NK-92 (cell line): ENCODE measurements around the gene COL6A5.
"Not testable (repeated sequence)": the region's sequence is repeated elsewhere in the genome, so short reads cannot be mapped to it uniquely, and the experiment has no call there.

ENCODE experiments used
- DNase-seq: peaks from one replicate; lab custom pipeline; 2025; ENCODE audit not compliant: unreplicated experiment; lab: John Stamatoyannopoulos, UW

The COL6A5 gene

GRCh38 chr3:130442284-130442683, 96.8 kb downstream of the COL6A5 start:
- no peak for DNase-seq

DNA sequence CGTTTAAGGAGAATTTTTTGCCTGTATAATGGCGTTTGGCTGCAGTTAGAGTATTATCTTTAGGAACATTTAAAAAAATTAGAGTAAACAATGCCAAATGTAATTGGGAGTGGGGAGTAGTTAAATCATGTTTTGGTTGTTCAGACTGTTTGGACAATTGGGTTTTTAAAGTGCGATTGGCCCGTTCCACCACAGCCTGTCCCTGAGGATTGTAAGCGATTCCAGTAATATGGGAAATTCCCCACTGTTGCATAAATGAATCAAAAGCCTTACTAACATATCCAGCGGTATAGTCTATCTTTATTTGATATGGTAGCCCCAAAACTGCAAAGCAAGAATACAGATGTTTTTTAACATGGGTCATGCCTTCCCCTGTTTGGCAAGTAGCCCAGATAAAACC, 101.4 kb downstream of the COL6A5 start:
- DNase-seq: not testable (repeated sequence)

GRCh38 chr3:130448155-130448554, 102.7 kb downstream of the COL6A5 start:
- DNase-seq: not testable (repeated sequence)

DNA sequence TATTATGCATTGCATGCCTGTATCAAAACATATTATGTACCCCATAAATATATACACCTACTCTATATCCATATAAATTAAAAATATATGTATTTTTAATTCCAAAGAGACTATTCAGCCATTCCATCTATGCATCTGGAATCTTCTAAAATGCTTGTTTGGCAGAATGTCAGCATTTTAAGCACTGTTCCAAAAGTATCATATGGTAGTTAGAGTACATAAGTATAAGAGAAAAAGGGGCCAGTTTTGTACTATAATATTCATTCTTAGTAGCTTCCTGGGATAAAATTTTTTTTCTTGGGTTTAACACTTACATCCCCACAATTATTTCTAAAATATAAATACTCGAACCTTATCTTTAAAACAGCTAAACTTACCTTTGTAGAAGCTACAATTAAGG, 111.1 kb downstream of the COL6A5 start:
- no peak for DNase-seq

DNA sequence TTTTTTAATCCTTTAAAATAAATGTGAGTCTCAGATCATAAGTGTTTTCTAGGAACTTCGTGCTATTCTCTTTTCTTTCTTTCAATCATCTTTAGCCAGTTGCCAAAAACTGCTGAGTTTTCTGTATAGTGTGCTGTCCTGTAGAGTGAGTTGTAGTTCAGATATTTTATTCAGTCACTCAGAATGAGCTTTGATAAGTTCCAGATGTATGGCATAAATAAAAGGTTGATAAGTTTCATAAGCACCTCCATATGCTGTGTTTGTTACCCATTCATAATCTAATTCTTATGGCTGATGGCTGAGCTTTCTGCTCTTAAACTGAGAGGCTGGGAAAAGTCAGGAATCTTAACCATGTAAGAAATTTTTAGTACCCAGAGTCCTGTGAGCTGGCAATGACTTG, 112.2 kb downstream of the COL6A5 start:
- no peak for DNase-seq

DNA sequence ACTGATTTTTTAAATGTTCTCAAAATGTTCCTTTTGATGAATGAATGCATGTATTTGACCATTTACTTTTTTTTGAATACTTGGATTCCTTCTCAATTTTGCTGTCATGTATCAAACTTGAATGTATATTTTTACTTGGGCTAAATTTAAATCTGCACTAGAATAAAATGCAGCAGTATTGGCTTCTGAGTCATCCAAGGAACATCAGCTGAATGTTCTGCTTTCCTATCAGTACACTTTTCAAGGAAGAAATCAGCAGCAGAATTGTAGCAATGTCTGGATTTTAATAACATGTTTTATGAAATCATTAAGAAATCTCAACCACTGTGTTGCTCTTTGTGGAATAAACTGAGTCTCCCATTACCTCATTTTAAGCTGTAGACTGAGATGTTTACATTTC, 114.5 kb downstream of the COL6A5 start:
- no peak for DNase-seq

DNA sequence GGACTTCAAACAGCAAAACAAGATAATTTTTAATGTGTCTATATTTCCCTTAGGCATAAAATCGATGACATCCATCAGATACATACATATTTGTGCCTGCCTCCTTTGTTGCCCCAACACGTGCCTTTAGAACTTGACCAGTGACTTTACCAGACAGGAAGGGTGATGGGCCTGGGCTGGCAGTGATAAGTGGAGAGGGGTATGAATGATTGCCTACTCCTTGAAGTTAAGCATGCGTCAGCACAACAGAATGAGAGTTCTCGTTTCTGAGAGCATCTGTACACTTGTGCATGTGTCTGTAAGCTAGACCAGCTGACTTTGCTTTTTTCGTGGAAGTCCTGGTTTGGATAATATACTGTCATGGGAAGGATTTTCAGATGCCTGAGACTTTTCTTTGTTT, 116.6 kb downstream of the COL6A5 start:
- no peak for DNase-seq

- no peak for DNase-seq
These were observed 117.7 kb downstream of the COL6A5 start for GRCh38 chr3:130463221-130463620.

DNA sequence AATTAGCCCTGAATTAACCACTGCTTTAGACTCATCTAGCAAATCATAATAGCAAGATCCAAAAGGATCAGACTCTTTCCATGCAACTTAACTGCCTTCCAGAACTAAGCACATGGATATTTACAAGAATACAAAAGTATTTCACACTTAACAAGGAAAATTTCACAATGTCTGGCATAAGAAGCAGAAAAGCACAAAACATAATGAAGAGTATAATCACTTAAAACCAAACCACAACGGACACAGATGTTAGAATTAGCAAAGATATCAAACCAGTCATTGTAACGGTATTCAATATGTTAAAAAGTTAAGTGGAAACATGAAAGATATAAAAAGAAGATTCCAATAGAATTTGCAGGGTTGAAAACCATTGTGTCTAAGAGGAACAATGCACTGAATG, 120.0 kb downstream of the COL6A5 start:
- DNase-seq: no peak

DNA sequence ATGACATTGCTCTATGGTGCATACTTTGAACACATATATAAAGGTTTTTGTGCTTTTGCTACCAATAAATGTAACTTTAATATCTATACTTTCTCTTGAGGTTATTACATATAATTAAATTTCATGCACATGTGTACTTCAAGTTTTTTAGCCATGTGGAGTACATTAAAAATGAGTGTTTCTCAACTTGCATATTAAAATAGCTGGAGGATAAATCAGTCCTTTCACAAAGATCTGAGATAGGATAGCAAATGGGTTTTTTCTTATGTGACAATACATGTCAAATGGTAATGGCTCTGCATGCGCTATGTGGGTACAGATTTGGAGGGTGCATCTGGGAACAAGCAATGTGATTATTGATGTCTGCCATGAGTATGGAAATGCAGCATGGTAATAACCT, 122.8 kb downstream of the COL6A5 start:
- DNase-seq: no peak

- no peak for DNase-seq
These were observed 124.7 kb downstream of the COL6A5 start for GRCh38 chr3:130470126-130470525.

DNA sequence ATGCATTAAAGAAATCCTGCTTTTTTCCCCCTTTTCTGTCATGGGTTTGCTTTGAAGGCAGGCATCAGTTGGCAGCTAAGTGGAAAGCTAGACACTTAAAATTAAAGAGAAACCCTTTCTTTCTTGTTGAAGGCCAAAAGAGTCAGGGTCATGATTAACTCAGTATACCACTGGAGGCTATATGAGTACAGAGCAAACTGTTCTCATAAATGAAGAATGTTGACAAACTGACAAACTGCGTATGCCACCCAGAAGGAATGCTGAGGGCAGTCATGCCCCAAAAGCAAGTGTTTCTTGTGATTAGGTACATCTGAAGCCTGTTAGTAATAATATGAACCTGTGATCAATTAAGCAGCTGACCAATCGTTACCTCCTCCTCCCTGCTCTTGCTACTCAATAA, 127.9 kb downstream of the COL6A5 start:
- no peak for DNase-seq

DNA sequence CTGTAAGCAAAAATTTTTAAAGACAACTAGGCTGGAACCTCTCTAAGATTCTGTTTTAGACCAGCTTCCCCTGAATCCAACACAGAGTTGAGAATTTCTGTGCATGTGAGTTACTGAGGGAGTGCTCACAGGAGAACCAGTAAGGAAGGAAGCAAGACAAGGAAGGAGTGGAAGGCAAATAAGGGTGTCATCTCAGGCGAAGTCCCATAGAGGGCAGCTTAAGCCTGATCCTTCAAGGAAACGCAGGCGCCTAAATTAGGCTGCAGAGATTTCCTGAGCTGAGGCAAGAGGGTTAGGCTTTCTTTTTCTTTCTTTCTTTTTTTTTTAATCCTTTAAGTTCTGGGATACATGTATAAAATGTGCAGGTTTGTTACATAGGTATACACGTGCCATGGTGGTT, 135.3 kb downstream of the COL6A5 start:
- no peak for DNase-seq

DNA sequence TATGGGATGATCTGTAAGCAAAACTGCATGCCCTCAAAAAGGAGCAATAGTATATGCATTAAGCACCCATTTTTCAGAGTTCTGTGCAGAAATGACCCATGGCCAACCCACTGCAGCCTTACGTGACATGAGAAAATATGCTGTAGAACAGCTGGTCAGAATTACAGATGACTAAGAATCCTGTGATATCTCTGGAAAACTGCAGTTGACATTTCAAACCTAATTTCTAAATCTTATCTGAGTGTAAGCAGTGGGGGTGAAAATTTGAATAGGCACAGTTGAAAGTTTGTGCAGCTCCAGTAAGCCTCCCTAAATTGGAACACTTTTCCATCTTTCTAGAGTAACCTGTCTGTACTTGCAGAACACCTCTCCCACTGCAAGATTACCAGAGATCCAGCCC, 142.8 kb downstream of the COL6A5 start:
- no peak for DNase-seq

DNA sequence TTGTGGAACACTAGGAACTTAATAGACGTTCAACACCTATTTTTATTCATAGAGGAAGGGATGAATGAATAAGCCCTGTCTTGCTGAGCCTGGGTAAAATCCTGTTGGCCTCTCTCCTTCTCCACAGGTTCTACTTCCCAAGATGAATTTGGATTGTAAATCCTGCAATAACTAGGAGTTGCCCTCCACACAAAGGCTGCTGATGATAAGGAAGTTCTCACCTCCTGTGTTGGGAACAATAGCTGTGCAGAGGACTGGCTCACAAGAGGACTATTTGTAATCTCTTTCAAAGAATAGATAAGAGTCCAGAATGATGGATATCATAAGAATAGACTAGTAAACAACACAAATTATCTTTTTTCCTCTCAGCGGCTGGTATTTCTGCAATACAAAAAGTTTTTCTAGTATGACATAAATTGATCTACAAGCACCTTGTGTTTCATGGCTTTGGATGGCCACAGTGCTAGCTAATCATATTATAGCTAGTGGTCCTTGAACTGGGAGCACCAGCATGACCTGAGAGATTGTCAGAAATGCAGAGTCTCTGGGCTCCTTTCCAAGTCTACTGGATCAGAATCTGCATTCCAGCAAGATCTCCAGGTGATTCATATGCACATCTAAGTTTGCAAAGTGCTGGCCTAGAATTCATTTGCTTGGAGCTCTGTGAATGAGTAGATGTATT, 143.4 kb downstream of the COL6A5 start:
- no peak for DNase-seq

- DNase-seq: no peak
These were observed 144.8 kb downstream of the COL6A5 start for GRCh38 chr3:130490241-130490640.

- no peak for DNase-seq
These were observed 146.0 kb downstream of the COL6A5 start for GRCh38 chr3:130491431-130491830.

- DNase-seq: no peak
These were observed 159.2 kb downstream of the COL6A5 start for GRCh38 chr3:130504701-130505100.

DNA sequence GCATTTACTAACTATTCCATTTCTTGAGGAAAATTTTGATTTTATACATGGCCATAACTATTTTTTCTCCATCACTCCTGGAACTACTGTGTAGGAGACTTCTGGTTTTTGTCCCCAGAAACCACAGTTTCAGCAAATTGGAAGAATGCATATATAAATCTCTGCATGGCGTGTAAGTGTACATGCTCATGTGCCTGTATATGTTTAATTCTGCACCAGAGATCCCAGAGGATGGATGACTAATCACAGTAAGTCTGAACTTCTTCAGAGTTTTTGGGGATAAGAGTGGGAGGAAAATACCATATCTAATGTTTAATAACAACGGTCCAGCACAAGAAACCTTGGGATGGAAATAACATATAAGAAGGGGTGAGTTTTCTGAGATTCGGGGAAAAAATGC, 160.6 kb downstream of the COL6A5 start:
- DNase-seq: no peak

GRCh38 chr3:130507746-130508145, 162.3 kb downstream of the COL6A5 start:
- DNase-seq: no peak

DNA sequence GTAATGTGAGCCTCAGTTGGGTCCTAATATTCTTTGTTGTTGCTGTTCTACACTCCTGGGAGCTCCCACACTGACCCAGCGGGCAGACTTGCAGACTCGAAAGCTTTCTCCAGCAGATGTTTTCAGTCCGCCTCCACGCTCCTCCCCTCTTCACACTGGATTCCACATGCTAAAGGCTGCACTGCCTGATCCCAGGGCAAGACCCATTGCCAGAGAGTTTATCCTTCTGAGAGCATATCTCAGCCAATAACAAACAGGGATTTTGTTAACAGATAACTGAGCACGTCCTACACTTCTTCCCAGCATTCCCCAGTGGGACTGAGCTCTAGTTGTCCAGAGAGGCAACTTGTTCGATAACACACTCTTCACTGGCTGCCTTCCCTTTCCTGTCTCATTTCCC, 163.5 kb downstream of the COL6A5 start:
- DNase-seq: no peak

GRCh38 chr3:130514681-130515080, 169.2 kb downstream of the COL6A5 start:
- DNase-seq: no peak

- DNase-seq: no peak
These were observed 170.3 kb downstream of the COL6A5 start for GRCh38 chr3:130515755-130516154.
